ENCODE data around the gene ZSCAN10. TPM values are rescaled to one million over a fixed set of nuclear protein-coding genes. Genes with fewer than 3 reads are reported as not detected.

ZSCAN10 gene
- total RNA-seq, 1 donor from 2014 or later, result not detected

DNA sequence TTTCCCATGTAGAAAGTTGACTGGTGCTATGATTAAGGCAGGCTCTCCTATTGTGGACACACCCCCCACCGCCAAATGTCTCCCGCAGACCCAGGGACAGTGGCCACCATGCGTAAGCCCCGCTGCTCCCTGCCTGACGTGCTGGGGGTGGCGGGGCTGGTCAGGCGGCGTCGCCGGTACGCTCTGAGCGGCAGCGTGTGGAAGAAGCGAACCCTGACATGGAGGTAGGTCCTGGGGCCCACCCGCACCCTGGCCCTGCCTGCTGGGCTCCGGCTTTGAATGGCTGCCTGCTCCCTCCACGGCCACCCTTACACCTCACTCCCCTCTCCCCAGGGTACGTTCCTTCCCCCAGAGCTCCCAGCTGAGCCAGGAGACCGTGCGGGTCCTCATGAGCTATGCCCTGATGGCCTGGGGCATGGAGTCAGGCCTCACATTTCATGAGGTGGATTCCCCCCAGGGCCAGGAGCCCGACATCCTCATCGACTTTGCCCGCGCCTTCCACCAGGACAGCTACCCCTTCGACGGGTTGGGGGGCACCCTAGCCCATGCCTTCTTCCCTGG, 49.1 kb downstream of the ZSCAN10 start:
- Histone ChIP-seq H3K4me3 (ENCODE audit: low read depth, low read length) (no peak overlapping the region), H3K27me3 (ENCODE audit: control insufficient read depth, insufficient read depth, low read length) (peaks cover 10% of the 10 kb centered on the region), H3K36me3 (ENCODE audit: control insufficient read depth, insufficient read depth, low read length) (no peaks in the 10 kb centered on the region)
- no peak for FAIRE-seq
- TF ChIP-seq, protein P1, sequence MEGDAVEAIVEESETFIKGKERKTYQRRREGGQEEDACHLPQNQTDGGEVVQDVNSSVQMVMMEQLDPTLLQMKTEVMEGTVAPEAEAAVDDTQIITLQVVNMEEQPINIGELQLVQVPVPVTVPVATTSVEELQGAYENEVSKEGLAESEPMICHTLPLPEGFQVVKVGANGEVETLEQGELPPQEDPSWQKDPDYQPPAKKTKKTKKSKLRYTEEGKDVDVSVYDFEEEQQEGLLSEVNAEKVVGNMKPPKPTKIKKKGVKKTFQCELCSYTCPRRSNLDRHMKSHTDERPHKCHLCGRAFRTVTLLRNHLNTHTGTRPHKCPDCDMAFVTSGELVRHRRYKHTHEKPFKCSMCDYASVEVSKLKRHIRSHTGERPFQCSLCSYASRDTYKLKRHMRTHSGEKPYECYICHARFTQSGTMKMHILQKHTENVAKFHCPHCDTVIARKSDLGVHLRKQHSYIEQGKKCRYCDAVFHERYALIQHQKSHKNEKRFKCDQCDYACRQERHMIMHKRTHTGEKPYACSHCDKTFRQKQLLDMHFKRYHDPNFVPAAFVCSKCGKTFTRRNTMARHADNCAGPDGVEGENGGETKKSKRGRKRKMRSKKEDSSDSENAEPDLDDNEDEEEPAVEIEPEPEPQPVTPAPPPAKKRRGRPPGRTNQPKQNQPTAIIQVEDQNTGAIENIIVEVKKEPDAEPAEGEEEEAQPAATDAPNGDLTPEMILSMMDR (IDR thresholded peaks at IDR 0.05; ENCODE audit: insufficient read depth, low read length, severe bottlenecking), result no peak
- DNase-seq (ENCODE audit: low read depth), result no peak

DNA sequence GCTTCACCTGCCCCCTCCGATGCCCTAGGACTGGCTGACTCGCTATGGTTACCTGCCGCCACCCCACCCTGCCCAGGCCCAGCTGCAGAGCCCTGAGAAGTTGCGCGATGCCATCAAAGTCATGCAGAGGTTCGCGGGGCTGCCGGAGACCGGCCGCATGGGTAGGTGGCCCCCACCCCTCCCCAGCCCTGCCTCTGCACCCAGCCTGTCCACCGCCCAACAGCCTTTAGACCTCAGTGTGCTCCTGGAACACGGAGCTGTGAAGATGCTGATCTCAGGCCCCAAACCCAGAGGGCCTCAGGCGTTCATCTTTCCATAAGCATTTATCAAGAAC, 51.7 kb downstream of the ZSCAN10 start:
- peaks cover 10% of the 10 kb centered on the region for H3K27me3 ChIP-seq (ENCODE audit: control insufficient read depth, insufficient read depth, low read length)
- TF ChIP-seq, protein P1 (IDR thresholded peaks at IDR 0.05; ENCODE audit: insufficient read depth, low read length, severe bottlenecking), result no peak
- no peak for FAIRE-seq
- no peak overlapping the region for H3K4me3 ChIP-seq (ENCODE audit: low read depth, low read length)
- no peak for DNase-seq (ENCODE audit: low read depth)
- no peaks in the 10 kb centered on the region for H3K36me3 ChIP-seq (ENCODE audit: control insufficient read depth, insufficient read depth, low read length)

DNA sequence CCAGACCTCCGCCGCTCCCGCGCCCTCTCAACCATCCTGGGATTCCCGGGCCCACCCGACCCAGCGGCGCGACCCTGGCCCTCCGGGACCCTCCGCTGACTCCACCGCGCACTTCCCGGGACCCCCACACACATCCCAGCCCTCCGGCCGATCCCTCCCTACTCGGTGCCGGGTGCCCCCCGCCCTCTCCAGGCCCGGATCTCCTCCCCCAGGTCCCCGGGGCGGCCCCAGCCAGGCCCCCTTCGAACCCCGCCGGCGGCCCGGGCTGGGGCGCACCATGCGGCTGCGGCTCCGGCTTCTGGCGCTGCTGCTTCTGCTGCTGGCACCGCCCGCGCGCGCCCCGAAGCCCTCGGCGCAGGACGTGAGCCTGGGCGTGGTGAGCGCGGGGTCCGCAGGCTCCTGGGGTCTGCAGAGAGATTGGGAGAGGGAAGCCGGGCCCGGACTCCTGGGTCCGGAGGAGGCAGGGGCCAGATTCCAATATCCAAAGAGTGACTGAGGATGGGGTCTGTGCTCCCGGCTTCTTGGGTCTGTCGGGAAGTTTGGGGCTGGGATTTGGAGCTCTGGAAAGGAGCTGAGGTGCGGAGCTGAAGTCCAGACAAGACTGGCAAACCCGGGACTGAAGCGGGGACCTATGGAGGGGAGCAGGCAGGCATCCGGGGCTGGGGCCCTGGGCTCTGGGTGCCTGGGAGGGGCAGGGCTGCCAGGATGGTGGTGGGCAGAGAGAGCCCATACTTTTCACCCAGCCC, 52.3 kb downstream of the ZSCAN10 start:
- peak overlapping the region; percentile 39 for H3K4me3 ChIP-seq (ENCODE audit: low read depth, low read length)
- no peak for FAIRE-seq
- H3K27me3 ChIP-seq (ENCODE audit: control insufficient read depth, insufficient read depth, low read length), result peaks cover 10% of the 10 kb centered on the region
- no peaks in the 10 kb centered on the region for H3K36me3 ChIP-seq (ENCODE audit: control insufficient read depth, insufficient read depth, low read length)
- DNase-seq (ENCODE audit: low read depth), result no peak
- TF ChIP-seq, protein P1 (IDR thresholded peaks at IDR 0.05; ENCODE audit: insufficient read depth, low read length, severe bottlenecking), result no peak

DNA sequence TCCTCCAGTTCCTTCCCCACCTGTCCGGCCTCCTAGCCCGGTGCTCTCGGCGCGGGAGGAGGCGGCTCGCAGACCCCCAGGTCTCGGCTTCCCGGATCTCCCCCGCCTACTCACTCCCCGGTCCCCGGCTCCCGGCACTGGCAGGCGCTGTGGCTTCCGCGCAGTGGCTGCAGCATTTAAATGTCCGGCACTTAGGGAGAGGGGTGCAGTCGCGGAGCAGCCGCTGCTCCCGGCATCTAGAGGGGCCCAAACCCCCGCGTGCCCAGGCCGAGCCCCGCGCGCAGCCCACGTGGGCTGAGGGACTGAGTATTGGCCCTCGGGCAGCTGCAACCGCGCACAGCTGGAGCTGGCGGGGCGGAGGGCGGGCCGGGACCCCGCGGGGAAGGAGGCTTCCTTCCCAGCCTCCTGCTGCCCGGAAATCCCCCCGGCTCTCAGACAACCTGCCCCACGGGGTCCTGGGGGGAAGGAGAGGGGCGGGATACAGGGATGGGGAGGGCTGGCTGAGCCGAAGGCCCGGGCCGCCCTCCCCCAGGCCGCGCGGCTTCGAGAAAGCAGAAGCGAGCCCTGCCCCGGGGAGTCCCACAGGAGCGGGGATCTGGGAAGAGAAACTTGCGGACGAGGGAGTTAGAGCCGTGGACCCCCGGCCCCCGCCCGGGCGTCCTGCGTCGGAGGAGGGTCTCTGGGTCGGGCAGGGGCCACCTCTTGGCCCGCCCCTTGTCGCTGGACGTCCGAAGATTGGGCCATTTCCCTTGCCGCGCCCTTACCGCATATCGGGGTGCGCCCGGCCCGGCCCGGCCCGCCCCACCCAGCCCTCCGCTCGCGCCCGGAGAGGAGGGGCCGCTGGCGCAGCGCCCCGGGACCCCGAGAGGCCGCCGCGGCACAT, 53.1 kb downstream of the ZSCAN10 start, which contains the start of gene MMP25:
MMP25 (plus strand) TSS at position 804 of the 883 bp plus-strand sequence. CDS start 357 bp downstream, outside the sequence.
- no peaks in the 10 kb centered on the region for H3K36me3 ChIP-seq (ENCODE audit: control insufficient read depth, insufficient read depth, low read length)
- H3K27me3 ChIP-seq (ENCODE audit: control insufficient read depth, insufficient read depth, low read length), result peaks cover 10% of the 10 kb centered on the region
- FAIRE-seq (no peak), DNase-seq (ENCODE audit: low read depth) (no peak)
- TF ChIP-seq, protein P1 (IDR thresholded peaks at IDR 0.05; ENCODE audit: insufficient read depth, low read length, severe bottlenecking), result no peak
- peak within 1 kb of the TSS; percentile 39 for H3K4me3 ChIP-seq (ENCODE audit: low read depth, low read length)

DNA sequence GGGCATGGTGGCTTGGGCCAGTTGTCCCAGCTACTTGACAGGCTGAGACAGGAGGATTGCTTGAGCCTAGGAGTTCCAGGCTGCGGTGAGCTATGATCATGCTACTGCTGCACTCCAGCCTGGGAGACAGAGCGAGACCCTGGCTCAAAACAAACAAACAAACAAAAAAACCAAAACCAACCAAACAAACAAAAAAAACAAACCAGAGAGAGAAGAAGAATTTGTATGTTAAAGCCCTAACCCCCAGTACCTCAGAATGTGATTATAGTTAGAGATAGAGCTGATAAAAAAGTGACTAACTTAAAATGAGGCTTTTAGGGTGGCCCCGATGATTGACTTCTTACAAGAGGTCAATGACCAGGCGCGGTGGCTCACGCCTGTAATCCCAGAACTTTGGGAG, 54.4 kb downstream of the ZSCAN10 start:
- FAIRE-seq, result no peak
- Histone ChIP-seq H3K27me3 (ENCODE audit: control insufficient read depth, insufficient read depth, low read length) (peaks cover 10% of the 10 kb centered on the region), H3K4me3 (ENCODE audit: low read depth, low read length) (no peak overlapping the region), H3K36me3 (ENCODE audit: control insufficient read depth, insufficient read depth, low read length) (no peaks in the 10 kb centered on the region)
- no peak for DNase-seq (ENCODE audit: low read depth)
- TF ChIP-seq, protein P1 (IDR thresholded peaks at IDR 0.05; ENCODE audit: insufficient read depth, low read length, severe bottlenecking), result no peak

Measured in bronchial epithelial cell (primary cell).